Chondrocyte (in vitro differentiated cells): ENCODE measurements around the gene RAP1A. TPM values are rescaled to one million over a fixed set of nuclear protein-coding genes. Genes with fewer than 3 reads are reported as not detected.
A peak's percentile ranks its signal among the peaks of the same experiment; 100 is the strongest.
"Not testable (repeated sequence)": the region's sequence is repeated elsewhere in the genome, so short reads cannot be mapped to it uniquely, and the experiment has no call there.

Source experiments
- DNase-seq: peaks from one replicate; pipeline ENCODE4 v3.0.0; 2021; ENCODE audit warnings: mixed read lengths, low spot score
- H3K27ac Mint-ChIP-seq: one replicate; pipeline ENCODE4 v1.8.0; 2021; ENCODE audit warnings: mild to moderate bottlenecking, moderate library complexity, mixed read lengths; ENCODE audit not compliant: unreplicated experiment
- H3K27me3 Mint-ChIP-seq: 2 replicates; pipeline ENCODE4 v1.8.0; 2021; ENCODE audit warnings: low read depth, mixed read lengths
- H3K36me3 Mint-ChIP-seq: 2 replicates; pipeline ENCODE4 v1.8.0; 2021; ENCODE audit warnings: low read depth, mixed read lengths
- H3K4me1 Mint-ChIP-seq: 2 replicates; pipeline ENCODE4 v1.8.0; 2021; ENCODE audit warnings: low read depth, mild to moderate bottlenecking, mixed read lengths
- H3K4me3 Mint-ChIP-seq: one replicate; pipeline ENCODE4 v1.8.0; 2021; ENCODE audit warnings: mild to moderate bottlenecking, moderate library complexity, mixed read lengths; ENCODE audit not compliant: unreplicated experiment
- H3K9me3 Mint-ChIP-seq: 2 replicates; pipeline ENCODE4 v1.8.0; 2021; ENCODE audit warnings: low read depth, mixed read lengths
- total RNA-seq: library from RNA; stranded (reverse); gene quantifications from 3 replicates; pipeline ENCODE4 v1.2.1, GENCODE V29; 2021
- TF ChIP-seq, protein P1 (sequence below): fragments of 200-600 bp; sonication (generic); IDR thresholded peaks from 2 replicates; pipeline ENCODE4 v1.5.0; 2021; ENCODE audit warnings: antibody characterized with exemption, mild to moderate bottlenecking, moderate library complexity

RAP1A gene
- total RNA-seq, 1 donor from 2014 or later = 60.5 TPM

GRCh38 chr1:111739194-111739924 is 119.8 kb downstream of the RAP1A start, which contains the start of gene INKA2:
INKA2 (minus strand) TSS chr1:111739395; CDS start chr1:111739242, 153 bp downstream.
- H3K36me3 Mint-ChIP-seq = no peaks in the 10 kb centered on the region
- TF ChIP-seq, protein P1, sequence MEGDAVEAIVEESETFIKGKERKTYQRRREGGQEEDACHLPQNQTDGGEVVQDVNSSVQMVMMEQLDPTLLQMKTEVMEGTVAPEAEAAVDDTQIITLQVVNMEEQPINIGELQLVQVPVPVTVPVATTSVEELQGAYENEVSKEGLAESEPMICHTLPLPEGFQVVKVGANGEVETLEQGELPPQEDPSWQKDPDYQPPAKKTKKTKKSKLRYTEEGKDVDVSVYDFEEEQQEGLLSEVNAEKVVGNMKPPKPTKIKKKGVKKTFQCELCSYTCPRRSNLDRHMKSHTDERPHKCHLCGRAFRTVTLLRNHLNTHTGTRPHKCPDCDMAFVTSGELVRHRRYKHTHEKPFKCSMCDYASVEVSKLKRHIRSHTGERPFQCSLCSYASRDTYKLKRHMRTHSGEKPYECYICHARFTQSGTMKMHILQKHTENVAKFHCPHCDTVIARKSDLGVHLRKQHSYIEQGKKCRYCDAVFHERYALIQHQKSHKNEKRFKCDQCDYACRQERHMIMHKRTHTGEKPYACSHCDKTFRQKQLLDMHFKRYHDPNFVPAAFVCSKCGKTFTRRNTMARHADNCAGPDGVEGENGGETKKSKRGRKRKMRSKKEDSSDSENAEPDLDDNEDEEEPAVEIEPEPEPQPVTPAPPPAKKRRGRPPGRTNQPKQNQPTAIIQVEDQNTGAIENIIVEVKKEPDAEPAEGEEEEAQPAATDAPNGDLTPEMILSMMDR = peak; percentile 4
- H3K4me1 Mint-ChIP-seq = peaks cover 20% of the 10 kb centered on the region
- H3K4me3 Mint-ChIP-seq = peak within 1 kb of the TSS; percentile 84
- peak within 1 kb of the TSS; percentile 97 for H3K27ac Mint-ChIP-seq
- no peak for DNase-seq
- H3K27me3 Mint-ChIP-seq = no peaks in the 10 kb centered on the region
- no peaks in the 10 kb centered on the region for H3K9me3 Mint-ChIP-seq

DNA sequence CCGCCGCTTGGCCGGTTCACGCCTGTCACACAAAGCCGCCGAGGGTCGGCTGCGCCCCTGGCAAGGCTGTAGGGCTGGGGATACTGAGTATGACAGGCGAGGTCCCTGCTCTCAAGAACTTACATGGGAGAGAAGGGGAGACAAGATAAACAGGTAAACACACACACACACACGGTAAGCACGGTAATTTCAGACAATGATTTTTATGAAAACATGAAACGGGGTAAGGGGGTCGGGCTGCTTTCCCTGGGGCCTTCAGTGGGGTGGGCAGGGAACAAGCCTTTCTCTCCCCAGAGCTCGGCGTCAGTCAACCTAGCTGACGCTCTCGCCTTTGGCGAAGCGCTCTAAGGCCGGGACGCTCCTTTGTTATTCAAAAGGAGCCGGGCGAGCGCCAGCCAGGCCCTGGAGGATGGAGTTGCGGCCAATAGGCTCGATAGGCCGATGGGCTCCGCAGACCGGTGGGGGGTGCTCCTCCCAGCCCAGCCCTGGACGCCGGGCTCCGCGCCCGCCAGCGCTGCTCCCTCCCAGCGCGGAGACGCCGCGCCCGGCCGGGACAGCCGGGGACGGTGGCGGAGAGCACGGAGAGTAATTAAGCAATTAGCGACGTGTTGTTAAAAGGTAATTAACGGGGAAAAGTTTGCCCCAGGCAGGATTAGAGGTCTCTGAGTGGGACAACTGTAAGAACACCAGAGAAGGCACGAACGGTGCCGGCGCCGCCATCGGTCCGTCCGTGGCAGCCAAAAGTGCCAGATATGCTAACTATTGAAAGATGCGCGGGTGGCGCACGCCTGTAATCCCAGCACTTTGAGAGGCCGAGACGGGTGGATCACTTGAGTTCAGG is 120.6 kb downstream of the RAP1A start:
- no peaks in the 10 kb centered on the region for H3K36me3 Mint-ChIP-seq
- H3K9me3 Mint-ChIP-seq = no peaks in the 10 kb centered on the region
- no peak for DNase-seq
- TF ChIP-seq, protein P1 = peak; percentile 42
- no peaks in the 10 kb centered on the region for H3K27me3 Mint-ChIP-seq
- peak overlapping the region; percentile 97 for H3K27ac Mint-ChIP-seq
- peak overlapping the region; percentile 84 for H3K4me3 Mint-ChIP-seq
- peaks cover 20% of the 10 kb centered on the region for H3K4me1 Mint-ChIP-seq

- Mint-ChIP-seq H3K4me1 (peaks cover 20% of the 10 kb centered on the region), H3K27ac (peak overlapping the region; percentile 32)
- not testable (repeated sequence) for H3K9me3 Mint-ChIP-seq, DNase-seq, H3K36me3 Mint-ChIP-seq, H3K27me3 Mint-ChIP-seq, H3K4me3 Mint-ChIP-seq
These were observed 122.7 kb downstream of the RAP1A start for GRCh38 chr1:111742292-111742691.

- H3K27ac Mint-ChIP-seq = peak overlapping the region; percentile 32
- no peaks in the 10 kb centered on the region for H3K27me3 Mint-ChIP-seq
- H3K9me3 Mint-ChIP-seq = no peaks in the 10 kb centered on the region
- H3K4me3 Mint-ChIP-seq = no peak overlapping the region
- H3K36me3 Mint-ChIP-seq = no peaks in the 10 kb centered on the region
- H3K4me1 Mint-ChIP-seq = peaks cover 20% of the 10 kb centered on the region
- DNase-seq = no peak
- TF ChIP-seq, protein P1 = no peak
These were observed 123.5 kb downstream of the RAP1A start for GRCh38 chr1:111742938-111743549.

DNA sequence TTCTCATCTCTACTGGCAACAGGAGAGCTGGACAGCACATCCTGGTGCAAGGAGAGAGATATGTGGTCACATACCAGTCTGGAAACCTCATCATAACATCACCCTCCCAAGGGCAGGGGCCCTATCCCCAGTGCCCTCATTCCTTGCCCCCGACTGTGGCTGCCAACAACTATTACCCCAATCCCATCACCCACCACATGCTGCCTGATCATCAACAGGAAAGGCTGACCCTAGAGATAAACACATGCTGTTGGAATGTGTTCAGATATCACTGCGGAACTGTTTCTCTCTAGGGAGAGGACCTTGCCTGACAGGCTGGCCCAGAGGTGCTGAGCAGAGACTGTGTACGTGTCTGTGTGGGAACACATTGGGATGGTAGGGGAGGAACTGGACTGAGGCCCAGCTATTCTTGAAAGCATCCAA is 124.1 kb downstream of the RAP1A start:
- Mint-ChIP-seq H3K4me1 (peaks cover 19% of the 10 kb centered on the region), H3K4me3 (no peak overlapping the region), H3K27me3 (no peaks in the 10 kb centered on the region), H3K36me3 (no peaks in the 10 kb centered on the region), H3K27ac (peak overlapping the region; percentile 29), H3K9me3 (no peaks in the 10 kb centered on the region)
- TF ChIP-seq, protein P1 = no peak
- DNase-seq = no peak
